Lung (tissue), 12 donors: ENCODE data around the gene LGALS7B. TPM values are rescaled to one million over a fixed set of nuclear protein-coding genes. Genes with fewer than 3 reads are reported as not detected.
"Not testable (repeated sequence)": the region's sequence is repeated elsewhere in the genome, so short reads cannot be mapped to it uniquely, and the experiment has no call there.

Source experiments
- ATAC-seq: fragments of 200-7000 bp; cut with Tn5 transposase; one replicate; pipeline ENCODE4 v1.9.1; 2020; ENCODE audit warnings: moderate number of reproducible peaks; ENCODE audit not compliant: insufficient read depth, low FRiP score
- DNase-seq, 3 donors: peaks; one replicate each; pipeline ENCODE4 v3.0.0-alpha.2; 2013 to 2017
- H3K27ac ChIP-seq, 2 donors: one replicate each; pipeline ENCODE4 v1.5.1; 2013; ENCODE audit warnings: mild to moderate bottlenecking in 2 of 2, moderate library complexity in 2 of 2, control low read depth in 1 of 2, inconsistent platforms in 1 of 2, low read depth in 1 of 2, low read length in 1 of 2
- H3K27me3 ChIP-seq, 3 donors: one replicate each; pipeline ENCODE4 v1.5.1; 2013; ENCODE audit warnings: low read length in 2 of 3; ENCODE audit not compliant: control insufficient read depth in 3 of 3, insufficient read depth in 3 of 3
- H3K36me3 ChIP-seq, 4 donors: one replicate each; pipeline ENCODE4 v1.5.1; 2013; ENCODE audit warnings: low read length in 4 of 4, mild to moderate bottlenecking in 1 of 4, moderate library complexity in 1 of 4; ENCODE audit not compliant: control insufficient read depth in 4 of 4, insufficient read depth in 4 of 4
- H3K4me1 ChIP-seq, 5 donors: one replicate each; pipeline ENCODE4 v1.5.1; 2013; ENCODE audit warnings: low read length in 5 of 5, mild to moderate bottlenecking in 2 of 5, moderate library complexity in 1 of 5; ENCODE audit not compliant: control insufficient read depth in 5 of 5, insufficient read depth in 5 of 5
- H3K4me3 ChIP-seq: one replicate; pipeline ENCODE4 v1.5.1; 2013; ENCODE audit warnings: mild to moderate bottlenecking, control low read depth, moderate library complexity
- H3K9ac ChIP-seq, 2 donors: one replicate each; pipeline ENCODE4 v1.5.1; 2013; ENCODE audit warnings: low read length in 2 of 2, control low read depth in 1 of 2; ENCODE audit not compliant: insufficient read depth in 1 of 2
- H3K9me3 ChIP-seq, 4 donors: one replicate each; pipeline ENCODE4 v1.5.1; 2013; ENCODE audit warnings: low read length in 3 of 4, mild to moderate bottlenecking in 1 of 4, moderate library complexity in 1 of 4; ENCODE audit not compliant: control insufficient read depth in 4 of 4, insufficient read depth in 3 of 4
- WGBS, 2 donors: extraction: QIAGEN DNeasy Blood & Tissue Kit; methylation state at CpG; one replicate each; pipeline ENCODE4 v1.1.7; 2013; 5-methylcytosine and 5-hydroxymethylcytosine counted together
- polyA plus RNA-seq, 2 donors: library from polyadenylated mRNA; stranded (reverse); fragments of 200-250 nt; gene quantifications; one replicate each; pipeline ENCODE4 v1.2.1, GENCODE V29; 2013
- total RNA-seq, 2 donors: library from RNA; depleted of rRNA in 1 of 2; stranded (reverse); fragments of >200 nt in 1 of 2; gene quantifications; one replicate each; pipeline ENCODE4 v1.2.1, GENCODE V29; 2014 to 2021
- TF ChIP-seq, protein P1 (sequence below): IDR thresholded peaks from 2 replicates; pipeline ENCODE4 v1.5.1; 2012; ENCODE audit warnings: mild to moderate bottlenecking; ENCODE audit errors: control extremely low read depth, extremely low read depth
- donor health status: control.
- donor health status: control.
- donor health status: Bipolar disorder and iron deficiency.
- donor health status: healthy.
- donor health status: DM: yes; HTN: yes; CAD: no.

Gene LGALS7B
- total and polyA plus RNA-seq, 4 donors = 2.3 to 16.3 (median 12.2) TPM; not detected in 1

DNA sequence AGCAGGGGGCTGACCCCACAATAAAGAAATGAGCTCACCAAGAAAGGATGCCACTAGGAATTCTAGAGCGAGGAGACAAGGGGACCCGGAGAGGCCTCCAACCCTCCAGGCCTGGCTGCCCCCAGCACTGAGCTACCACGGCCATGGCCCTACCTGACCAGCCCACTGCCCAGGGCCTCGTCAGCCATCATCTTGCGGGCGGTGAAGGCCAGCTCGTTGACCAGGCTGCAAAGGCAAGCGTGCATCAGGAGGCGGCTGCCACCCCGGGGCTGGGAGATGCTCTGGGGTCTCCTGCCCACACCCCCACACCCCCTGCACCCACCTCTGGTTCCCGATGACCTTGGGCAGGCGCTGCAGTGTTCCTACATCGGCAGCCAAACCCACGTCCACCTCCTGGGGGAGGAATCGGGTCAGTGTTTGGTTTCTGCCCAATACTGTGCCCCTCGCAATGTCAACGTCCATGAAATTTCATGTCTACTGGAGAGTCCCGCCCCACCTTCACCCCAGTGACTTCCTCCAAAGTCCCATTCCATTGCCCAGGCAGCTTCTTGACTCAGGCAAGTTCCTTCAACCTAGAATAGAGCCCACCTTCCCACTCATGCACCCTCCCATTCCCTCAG lies 27.2 kb downstream of the LGALS7B start:
- Histone ChIP-seq H3K9ac (no peak overlapping the region), H3K27ac (no peak overlapping the region), H3K36me3 (peaks cover 4 to 34% (median 25%) of the 10 kb centered on the region in 4 donors), H3K27me3 (no peaks in the 10 kb centered on the region), H3K4me1 (no peaks in the 10 kb centered on the region), H3K9me3 (peaks cover 0 to 2% (median 0%) of the 10 kb centered on the region in 4 donors), H3K4me3 (no peak overlapping the region)
- 95 to 99% methylated on average over 17 to 18 of the region's 18 CpGs for WGBS, 2 donors
- TF ChIP-seq, protein P1, sequence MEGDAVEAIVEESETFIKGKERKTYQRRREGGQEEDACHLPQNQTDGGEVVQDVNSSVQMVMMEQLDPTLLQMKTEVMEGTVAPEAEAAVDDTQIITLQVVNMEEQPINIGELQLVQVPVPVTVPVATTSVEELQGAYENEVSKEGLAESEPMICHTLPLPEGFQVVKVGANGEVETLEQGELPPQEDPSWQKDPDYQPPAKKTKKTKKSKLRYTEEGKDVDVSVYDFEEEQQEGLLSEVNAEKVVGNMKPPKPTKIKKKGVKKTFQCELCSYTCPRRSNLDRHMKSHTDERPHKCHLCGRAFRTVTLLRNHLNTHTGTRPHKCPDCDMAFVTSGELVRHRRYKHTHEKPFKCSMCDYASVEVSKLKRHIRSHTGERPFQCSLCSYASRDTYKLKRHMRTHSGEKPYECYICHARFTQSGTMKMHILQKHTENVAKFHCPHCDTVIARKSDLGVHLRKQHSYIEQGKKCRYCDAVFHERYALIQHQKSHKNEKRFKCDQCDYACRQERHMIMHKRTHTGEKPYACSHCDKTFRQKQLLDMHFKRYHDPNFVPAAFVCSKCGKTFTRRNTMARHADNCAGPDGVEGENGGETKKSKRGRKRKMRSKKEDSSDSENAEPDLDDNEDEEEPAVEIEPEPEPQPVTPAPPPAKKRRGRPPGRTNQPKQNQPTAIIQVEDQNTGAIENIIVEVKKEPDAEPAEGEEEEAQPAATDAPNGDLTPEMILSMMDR = no peak
- ATAC-seq (no peak), DNase-seq (no peak)

DNA sequence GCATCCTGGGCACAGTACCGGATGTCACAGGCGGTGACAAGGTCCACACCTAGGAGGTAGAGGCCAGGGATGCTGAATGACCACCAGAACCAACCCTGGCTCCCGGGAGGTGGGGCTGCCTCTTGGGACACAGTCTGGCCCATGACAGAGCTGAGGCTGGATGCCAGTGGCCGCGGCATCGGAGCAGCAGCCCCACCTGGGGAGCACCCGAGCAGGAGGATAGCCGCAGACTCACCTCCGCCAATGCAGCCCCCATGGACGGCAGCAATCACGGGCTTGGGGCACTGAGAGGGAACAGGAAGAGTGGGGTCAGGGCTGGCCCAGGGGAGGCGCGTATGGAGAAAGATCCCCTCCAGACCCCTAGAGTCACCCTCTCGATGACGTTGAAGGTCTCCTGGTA lies 28.1 kb downstream of the LGALS7B start:
- peaks cover 4 to 40% (median 25%) of the 10 kb centered on the region in 4 donors for H3K36me3 ChIP-seq

DNA sequence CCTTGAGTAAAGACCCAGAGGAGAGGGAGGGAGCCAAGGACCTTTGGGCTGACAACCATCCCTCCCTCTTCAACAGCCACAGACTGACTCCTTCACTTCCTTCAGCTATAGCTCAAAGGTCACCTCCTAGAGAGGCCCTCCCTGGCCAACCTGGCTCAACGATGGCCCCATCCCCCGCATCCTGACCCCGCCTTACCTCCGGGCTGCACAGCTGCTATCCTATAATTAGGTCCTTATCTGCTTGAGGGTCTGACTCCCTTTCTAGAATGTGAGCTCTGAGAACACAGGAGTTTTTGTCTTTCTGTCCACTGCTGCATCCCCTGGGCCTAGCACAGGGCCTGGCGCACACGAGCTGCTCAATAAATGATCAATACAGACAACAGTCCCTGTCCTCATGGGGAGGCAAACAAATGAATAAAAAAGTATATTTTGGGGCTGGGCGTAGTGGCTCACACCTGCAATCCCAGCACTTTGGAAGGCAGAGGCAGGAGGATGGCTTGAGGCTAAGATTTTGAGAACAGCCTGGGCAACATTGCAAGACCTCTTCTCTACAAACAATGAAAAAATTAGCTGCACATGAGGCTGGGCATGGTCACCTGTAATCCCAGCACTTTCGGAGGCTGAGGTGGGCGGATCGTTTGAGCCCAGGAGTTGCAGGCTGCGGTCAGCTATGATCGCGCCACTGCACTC lies 30.4 kb downstream of the LGALS7B start:
- Histone ChIP-seq H3K4me3 (no peak overlapping the region), H3K36me3 (peaks cover 4 to 44% (median 32%) of the 10 kb centered on the region in 4 donors), H3K27ac (no peak overlapping the region), H3K9me3 (peaks cover 0 to 2% (median 0%) of the 10 kb centered on the region in 4 donors), H3K27me3 (no peaks in the 10 kb centered on the region), H3K4me1 (peaks cover 0 to 3% (median 0%) of the 10 kb centered on the region in 5 donors), H3K9ac (no peak overlapping the region)
- DNase-seq = no peak
- 91% methylated on average over 13 of the region's 13 CpGs for WGBS, 2 donors
- TF ChIP-seq, protein P1 = no peak
- ATAC-seq = no peak

More for the DNA sequence above, 28.1 kb downstream of the LGALS7B start:
- H3K27ac ChIP-seq = no peak overlapping the region
- ATAC-seq (no peak), DNase-seq (no peak)
- H3K9ac ChIP-seq = no peak overlapping the region
- no peaks in the 10 kb centered on the region for H3K27me3 ChIP-seq
- H3K9me3 ChIP-seq = peaks cover 0 to 2% (median 0%) of the 10 kb centered on the region in 4 donors
- H3K4me3 ChIP-seq = no peak overlapping the region
- TF ChIP-seq, protein P1 = no peak
- 95 to 96% methylated on average over 15 of the region's 15 CpGs for WGBS, 2 donors
- H3K4me1 ChIP-seq = peaks cover 0 to 3% (median 0%) of the 10 kb centered on the region in 5 donors

DNA sequence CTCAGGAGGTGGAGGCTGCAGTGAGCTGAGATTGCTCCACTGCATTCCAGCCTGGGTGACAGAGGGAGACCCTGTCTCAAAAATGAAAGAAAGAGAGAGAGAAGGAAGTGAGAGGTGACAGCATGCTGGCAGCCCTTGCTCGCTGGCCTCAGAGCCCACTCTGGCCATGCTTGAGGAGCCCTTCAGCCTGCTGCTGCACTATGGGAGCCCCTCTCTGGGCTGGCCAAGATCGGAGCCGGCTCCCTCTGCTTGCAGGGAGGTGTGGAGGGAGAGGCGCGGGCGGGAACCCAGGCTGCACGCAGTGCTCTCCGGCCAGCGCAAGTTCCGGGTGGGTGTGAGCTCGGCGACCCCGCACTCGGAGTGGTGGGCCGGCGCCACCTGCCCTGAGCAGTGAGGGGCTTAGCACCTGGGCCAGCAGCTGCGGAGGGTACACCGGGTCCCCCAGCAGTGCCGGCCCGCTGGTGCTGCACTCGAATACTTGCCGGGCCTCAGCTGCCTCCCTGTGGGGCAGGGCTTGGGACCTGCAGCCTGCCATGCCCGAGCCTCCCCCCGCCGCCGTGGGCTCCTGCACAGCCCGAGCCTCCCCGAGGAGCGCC lies 32.3 kb downstream of the LGALS7B start:
- H3K4me3 ChIP-seq, H3K27me3 ChIP-seq, H3K4me1 ChIP-seq, DNase-seq, ATAC-seq, H3K27ac ChIP-seq, H3K9ac ChIP-seq, H3K9me3 ChIP-seq: not testable (repeated sequence)
- WGBS, 2 donors = 95 to 99% methylated on average over 25 to 29 of the region's 29 CpGs
- H3K36me3 ChIP-seq = peaks cover 0 to 32% (median 26%) of the 10 kb centered on the region in 4 donors

DNA sequence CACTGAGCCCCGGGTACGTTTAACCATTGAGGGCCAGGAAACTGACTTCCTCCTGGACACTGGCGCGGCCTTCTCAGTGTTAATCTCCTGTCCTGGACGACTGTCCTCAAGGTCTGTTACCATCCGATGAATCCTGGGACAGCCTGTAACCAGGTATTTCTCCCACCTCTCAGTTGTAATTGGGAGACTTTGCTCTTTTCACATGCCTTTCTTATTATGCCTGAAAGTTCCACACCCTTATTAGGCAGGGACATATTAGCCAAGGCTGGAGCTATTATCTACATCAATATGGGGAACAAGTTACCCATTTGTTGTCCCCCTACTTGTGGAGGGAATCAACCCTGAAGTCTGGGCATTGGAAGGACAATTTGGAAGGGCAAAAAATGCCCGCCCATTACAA lies 36.9 kb downstream of the LGALS7B start:
- H3K9ac ChIP-seq, H3K27me3 ChIP-seq, H3K4me3 ChIP-seq, ATAC-seq, DNase-seq, H3K4me1 ChIP-seq, H3K9me3 ChIP-seq: not testable (repeated sequence)
- Histone ChIP-seq H3K27ac (peak overlapping the region in 1 of 2 donors; percentile 41), H3K36me3 (peaks cover 8 to 28% (median 22%) of the 10 kb centered on the region in 4 donors)
- WGBS, 2 donors = 81 to 89% methylated on average over 7 of the region's 7 CpGs
